GM12864 (cell line): ENCODE data around the gene ZNF277.

ENCODE experiments used
- DNase-seq: peaks from one replicate; pipeline ENCODE4 v3.0.0-alpha.2; 2011; ENCODE audit warnings: low read depth
- H3K4me3 ChIP-seq: 2 replicates; pipeline ENCODE4 v1.5.1; 2011; ENCODE audit warnings: mild to moderate bottlenecking, low read depth, low read length, control low read depth
- CTCF ChIP-seq: IDR thresholded peaks from 2 replicates; pipeline ENCODE4 v1.5.1; 2011; ENCODE audit warnings: low read depth, mild to moderate bottlenecking, moderate library complexity, low read length, control low read depth, inconsistent platforms; ENCODE audit errors: missing control alignments

Gene ZNF277

GRCh38 chr7:112173568-112173905, 33.0 kb upstream of the ZNF277 start:
- no peak for DNase-seq
- no peak for TF ChIP-seq CTCF
- no peak overlapping the region for H3K4me3 ChIP-seq

- TF ChIP-seq CTCF: no peak
- no peak overlapping the region for H3K4me3 ChIP-seq
- DNase-seq: no peak
Observed at GRCh38 chr7:112174192-112174591, 32.3 kb upstream of the ZNF277 start.

- TF ChIP-seq CTCF: no peak
- H3K4me3 ChIP-seq: no peak overlapping the region
- DNase-seq: no peak
Observed at GRCh38 chr7:112176241-112176640, 30.3 kb upstream of the ZNF277 start.

GRCh38 chr7:112176693-112177415, 29.6 kb upstream of the ZNF277 start:
- TF ChIP-seq CTCF: no peak
- no peak for DNase-seq

GRCh38 chr7:112180223-112180622, 26.3 kb upstream of the ZNF277 start:
- TF ChIP-seq CTCF: no peak
- DNase-seq: no peak
- no peak overlapping the region for H3K4me3 ChIP-seq

More at GRCh38 chr7:112176693-112177415, 29.6 kb upstream of the ZNF277 start:
- H3K4me3 ChIP-seq: no peak overlapping the region

GRCh38 chr7:112182749-112183148, 23.7 kb upstream of the ZNF277 start:
- DNase-seq: no peak
- no peak for TF ChIP-seq CTCF
- no peak overlapping the region for H3K4me3 ChIP-seq

GRCh38 chr7:112183266-112183665, 23.2 kb upstream of the ZNF277 start:
- no peak for DNase-seq
- no peak for TF ChIP-seq CTCF
- H3K4me3 ChIP-seq: no peak overlapping the region
